GM19351 (cell line): Measurements from ENCODE around the gene ATP6V1B1.

Experiments
- ATAC-seq: cut with Tn5 transposase; IDR thresholded peaks from one replicate; pipeline ENCODE4 v1.9.1; 2021; ENCODE audit warnings: mild to moderate bottlenecking, moderate library complexity; ENCODE audit not compliant: unreplicated experiment

The ATP6V1B1 gene

GRCh38 chr2:70943205-70943871 is 7.6 kb downstream of the ATP6V1B1 start:
- no peak for ATAC-seq

- ATAC-seq: no peak
Observed at GRCh38 chr2:70944111-70944690, 8.5 kb downstream of the ATP6V1B1 start.

DNA sequence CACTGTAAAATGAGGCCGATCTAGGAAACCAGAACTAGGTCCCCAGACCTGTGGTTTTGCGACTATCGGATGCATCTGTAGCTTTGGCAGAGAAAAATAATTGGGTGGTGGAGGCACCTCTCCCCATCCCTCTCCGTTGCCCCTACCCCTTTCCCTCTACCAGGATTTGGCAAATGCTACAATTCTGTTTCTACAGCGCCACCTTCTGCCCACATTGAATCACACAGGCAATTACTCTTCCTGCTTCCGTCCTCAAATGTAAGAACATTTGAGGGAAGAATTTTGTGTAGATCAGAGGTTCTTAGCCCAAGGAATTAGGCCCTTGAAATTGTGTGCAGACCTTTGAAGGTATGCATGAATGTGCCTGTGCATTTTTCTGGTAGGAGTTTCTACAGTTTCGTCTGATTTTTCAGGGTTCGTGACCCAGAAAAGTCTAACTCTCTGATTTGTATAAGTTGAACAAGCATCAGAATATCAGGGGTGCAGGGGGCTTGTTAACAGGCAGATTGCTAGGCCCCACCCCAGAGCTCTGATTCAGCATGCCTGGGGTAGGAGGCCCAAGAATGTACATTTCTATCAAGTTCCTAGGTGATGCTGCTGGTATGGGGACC is 11.2 kb downstream of the ATP6V1B1 start:
- no peak for ATAC-seq

DNA sequence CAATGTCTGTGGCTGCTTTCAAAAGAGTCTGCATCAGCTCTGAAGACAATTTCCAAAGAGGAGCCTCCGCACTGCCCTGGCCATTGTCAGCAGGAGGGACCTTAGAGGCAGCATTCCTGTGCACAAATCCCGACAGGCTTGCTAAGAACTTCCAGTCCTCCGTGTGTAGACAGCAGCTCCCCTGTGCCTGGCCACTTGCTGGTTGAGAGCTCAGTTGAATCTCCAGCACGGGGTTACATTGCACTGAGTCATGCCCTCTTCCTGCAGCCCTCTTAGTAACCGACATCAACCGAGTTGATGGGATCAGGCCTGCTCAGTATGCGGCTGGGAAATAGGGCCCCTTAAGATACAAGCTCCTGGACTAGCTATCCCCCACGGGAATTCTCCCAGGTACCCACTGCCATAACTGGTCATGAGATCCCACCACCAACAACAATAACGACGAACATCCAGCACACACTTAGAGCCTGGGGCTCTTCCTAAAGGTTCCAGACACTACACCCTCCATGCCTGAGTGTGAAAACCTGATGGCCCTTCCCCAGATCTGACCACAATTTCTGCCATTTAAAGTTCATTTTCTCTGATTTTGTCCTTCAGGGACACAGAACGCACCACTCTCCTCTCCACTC is 12.0 kb downstream of the ATP6V1B1 start:
- no peak for ATAC-seq

GRCh38 chr2:70948337-70949003 is 12.8 kb downstream of the ATP6V1B1 start:
- ATAC-seq: peak; percentile 82

GRCh38 chr2:70949086-70949485 is 13.4 kb downstream of the ATP6V1B1 start:
- ATAC-seq: no peak

GRCh38 chr2:70954886-70955285 is 19.2 kb downstream of the ATP6V1B1 start:
- no peak for ATAC-seq

- no peak for ATAC-seq
Observed at GRCh38 chr2:70956141-70956540, 20.4 kb downstream of the ATP6V1B1 start.

GRCh38 chr2:70957798-70958197 is 22.1 kb downstream of the ATP6V1B1 start:
- no peak for ATAC-seq

DNA sequence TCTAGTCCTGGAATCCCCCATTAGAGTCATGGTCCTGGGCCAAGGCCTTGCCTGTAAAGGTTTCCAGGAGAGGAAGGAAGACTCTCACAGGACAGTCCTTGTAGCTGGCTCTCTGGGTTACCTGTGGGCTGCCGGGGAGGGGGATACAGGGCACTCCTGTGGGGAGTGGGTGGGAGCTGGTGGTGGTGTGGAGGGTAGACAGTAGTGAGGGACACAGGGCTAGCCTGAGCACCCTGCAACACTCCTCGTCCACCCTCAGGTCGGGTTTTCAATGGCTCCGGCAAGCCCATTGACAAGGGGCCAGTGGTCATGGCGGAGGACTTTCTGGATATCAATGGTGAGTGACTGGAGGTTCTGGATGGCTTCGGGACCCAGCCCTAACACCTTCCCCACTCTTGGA is 23.1 kb downstream of the ATP6V1B1 start:
- ATAC-seq: no peak

- ATAC-seq: no peak
Observed at GRCh38 chr2:70959271-70959761, 23.6 kb downstream of the ATP6V1B1 start.

GRCh38 chr2:70959851-70960832 is 24.4 kb downstream of the ATP6V1B1 start:
- ATAC-seq: no peak

- no peak for ATAC-seq
Observed at GRCh38 chr2:70960833-70961647, 25.3 kb downstream of the ATP6V1B1 start.

GRCh38 chr2:70961648-70961994 is 25.9 kb downstream of the ATP6V1B1 start:
- no peak for ATAC-seq

- no peak for ATAC-seq
Observed at GRCh38 chr2:70962211-70962884, 26.6 kb downstream of the ATP6V1B1 start.

GRCh38 chr2:70962885-70963878 is 27.5 kb downstream of the ATP6V1B1 start:
- no peak for ATAC-seq

- no peak for ATAC-seq
Observed at GRCh38 chr2:70964133-70964532, 28.4 kb downstream of the ATP6V1B1 start.
